GM18868 (cell line): ENCODE results near the gene SHBG.
A peak's percentile ranks its signal among the peaks of the same experiment; 100 is the strongest.
"Not testable (repeated sequence)": the region's sequence is repeated elsewhere in the genome, so short reads cannot be mapped to it uniquely, and the experiment has no call there.

ENCODE experiments used
- ATAC-seq: cut with Tn5 transposase; IDR thresholded peaks from one replicate; pipeline ENCODE4 v1.9.1; 2021; ENCODE audit warnings: mild to moderate bottlenecking, moderate library complexity; ENCODE audit not compliant: unreplicated experiment

The SHBG gene

DNA sequence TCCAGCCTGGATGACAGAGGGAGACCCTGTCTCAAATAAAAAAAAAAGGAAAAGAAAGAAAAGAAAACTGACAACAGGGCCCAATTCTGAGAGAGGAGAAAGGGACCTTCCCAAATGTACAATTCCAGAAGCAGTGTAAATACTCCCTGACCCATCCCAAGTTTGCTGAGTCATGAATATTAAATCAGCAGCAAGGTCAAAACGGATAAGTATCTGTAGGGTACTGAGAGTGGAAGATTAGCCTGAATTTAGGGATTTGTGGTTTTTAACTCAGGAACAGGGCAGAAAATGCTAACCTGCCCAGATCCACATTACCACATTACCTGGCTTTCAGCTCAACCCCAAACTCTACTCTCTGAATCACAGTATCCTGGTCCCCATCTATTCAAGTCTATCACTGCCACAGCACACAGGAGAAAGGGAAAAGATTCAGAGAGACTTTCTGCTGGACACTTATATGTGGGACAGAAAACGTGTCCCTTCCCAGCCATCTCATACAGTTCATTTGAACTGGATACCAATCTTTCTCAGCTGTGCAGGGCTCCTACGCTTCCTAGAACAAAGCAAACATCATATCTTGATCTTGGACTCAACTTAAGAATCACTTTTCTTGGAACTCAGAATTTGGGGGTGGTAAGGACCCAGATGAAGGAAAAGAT lies 18.2 kb upstream of the SHBG start:
- ATAC-seq: no peak

GRCh38 chr17:7612294-7612640 lies 17.7 kb upstream of the SHBG start:
- no peak for ATAC-seq

- ATAC-seq: no peak
Measured at GRCh38 chr17:7613769-7614424, 16.0 kb upstream of the SHBG start.

DNA sequence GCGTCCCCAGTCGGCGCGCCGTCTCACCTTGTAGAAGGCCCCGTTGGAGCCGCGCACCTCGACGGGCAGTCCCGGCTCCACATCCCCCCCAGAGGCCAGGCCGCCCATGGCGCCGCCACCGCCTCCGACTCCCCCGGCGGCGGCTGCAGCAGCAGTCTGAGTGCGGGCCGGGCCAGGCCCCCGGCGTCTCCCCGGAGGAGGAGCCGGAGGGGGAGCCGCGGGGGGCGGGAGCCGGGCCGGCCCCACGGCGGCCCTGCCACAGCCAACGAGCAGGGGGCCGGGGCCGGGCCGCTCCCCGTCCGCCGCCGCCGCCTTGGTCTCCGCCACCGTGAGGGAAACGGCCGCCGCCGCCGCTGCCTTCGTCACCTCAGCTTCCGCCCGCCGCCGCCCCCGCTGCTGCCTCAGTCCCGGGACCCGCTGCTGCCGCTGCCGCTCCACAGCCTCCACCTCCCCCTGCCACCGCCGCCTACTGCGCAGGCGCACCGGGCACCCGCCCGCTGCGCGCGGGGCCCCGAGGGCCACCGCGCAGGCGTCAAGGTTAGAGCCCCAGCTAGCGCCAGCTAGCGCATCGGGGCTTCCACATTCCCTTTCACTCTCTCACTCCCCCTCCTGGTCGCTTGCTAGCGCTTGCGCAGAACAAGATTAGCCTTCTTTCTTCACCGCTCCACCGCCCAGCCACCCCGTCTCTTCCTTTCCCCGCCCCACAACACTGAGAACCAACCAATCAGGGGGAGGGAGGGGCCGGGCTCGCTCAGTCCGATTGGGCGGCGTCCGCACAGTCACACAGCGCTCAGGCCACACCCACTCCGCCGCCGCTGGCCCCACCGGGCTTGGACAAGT lies 15.3 kb upstream of the SHBG start, which contains the start of gene FXR2:
Gene FXR2 (minus strand): TSS at position 473 of the 840 bp plus-strand sequence. CDS start 365 bp downstream, at position 108.
- peak; percentile 89 for ATAC-seq

DNA sequence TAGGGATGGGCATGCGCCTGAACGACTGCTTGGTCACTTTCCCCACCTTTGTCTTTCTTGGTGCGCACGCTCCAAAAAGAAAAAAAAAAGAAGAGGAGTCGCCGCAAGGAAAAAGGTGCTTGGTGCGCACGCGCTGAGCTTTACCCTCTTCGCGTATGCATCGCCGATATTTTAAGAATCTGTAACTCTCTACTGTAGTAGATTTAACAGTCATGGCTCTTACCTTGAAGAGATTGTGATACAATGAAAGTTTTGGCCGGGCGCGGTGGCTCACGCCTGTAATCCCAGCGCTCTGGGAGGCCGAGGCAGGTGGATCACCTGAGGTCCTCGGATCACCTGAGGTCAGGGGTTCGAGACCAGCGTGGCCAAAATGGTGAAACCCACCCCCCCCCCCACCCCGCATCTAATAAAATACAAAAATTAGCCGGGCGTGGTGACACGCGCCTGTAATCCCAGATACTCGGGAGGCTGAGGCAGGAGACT lies 14.6 kb upstream of the SHBG start:
- no peak for ATAC-seq

DNA sequence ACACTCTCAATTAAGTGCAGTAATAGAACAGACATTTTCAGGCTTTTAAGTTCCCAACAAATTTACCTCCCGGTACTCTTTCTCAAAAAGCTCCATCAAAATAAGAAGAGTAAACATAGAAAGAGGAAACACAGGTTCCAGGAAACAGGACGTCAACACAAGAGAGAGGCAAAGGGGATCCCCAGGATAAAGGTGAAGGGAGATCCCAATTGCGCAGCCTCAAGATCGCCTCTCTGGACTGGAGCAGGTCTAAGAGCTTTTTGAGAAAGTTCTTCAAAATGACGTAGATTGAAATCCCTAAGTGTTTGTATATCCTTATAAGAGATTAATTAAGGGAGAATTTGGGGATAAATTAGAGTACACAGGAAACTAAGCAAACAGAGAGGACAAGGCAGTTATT lies 11.3 kb upstream of the SHBG start:
- no peak for ATAC-seq

GRCh38 chr17:7620835-7621234 lies 9.1 kb upstream of the SHBG start:
- ATAC-seq: no peak

DNA sequence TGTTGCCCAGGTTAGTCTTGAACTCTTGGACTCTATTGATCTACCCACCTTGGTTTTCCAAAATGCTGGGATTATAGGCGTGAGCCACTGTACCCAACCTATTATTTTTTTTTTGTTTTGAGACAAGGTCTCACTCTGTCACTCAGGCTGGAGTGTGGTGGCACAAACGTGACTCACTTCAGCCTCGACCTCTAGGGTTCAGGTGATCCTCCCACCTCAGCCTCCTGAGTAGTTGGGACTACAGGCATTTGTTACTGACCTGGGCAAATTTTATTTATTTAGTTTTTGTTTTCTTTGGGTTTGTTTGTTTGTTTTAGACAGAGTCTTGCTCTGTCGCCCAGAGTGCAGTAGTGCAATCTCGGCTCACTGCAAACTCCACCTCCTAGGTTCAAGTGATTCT lies 6.3 kb upstream of the SHBG start:
- ATAC-seq: no peak

DNA sequence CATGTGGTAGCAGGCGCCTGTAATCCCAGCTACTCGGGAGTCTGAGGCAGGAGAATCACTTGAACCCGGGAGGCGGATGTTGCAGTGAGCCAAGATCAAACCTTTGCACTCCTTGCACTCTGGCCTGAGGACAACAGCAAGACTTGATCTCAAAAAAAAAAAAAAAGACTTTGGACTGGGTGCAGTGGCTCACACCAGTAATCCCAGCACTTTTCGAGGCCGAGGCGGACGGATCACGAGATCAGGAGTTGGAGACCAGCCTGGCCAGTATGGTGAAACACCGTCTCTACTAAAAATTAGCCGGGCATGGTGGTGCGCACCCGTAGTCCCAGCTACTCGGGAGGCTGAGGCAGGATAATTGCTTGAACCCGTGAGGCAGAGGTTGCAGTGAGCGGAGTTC lies 4.2 kb upstream of the SHBG start:
- ATAC-seq: not testable (repeated sequence)

GRCh38 chr17:7626307-7626706 lies 3.6 kb upstream of the SHBG start:
- no peak for ATAC-seq

DNA sequence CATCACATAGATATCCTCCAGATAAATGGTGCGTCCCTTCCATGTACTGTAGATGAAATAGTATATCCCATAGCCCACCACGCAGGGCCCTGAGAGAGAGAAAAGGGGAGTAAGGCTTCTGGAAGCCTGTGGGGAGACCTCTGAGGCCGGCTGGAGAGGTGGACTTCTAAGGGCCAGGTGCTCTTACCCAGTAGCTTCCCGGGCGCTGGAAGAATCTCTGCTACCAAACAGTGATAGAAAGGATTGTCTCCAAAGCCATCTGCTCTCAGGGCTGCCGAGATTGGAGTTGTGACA lies 3.0 kb upstream of the SHBG start:
- no peak for ATAC-seq

GRCh38 chr17:7627250-7628121 lies 2.4 kb upstream of the SHBG start, which contains the start of gene SAT2:
TSS of gene SAT2 (minus strand) at chr17:7627821. CDS start at chr17:7627635, 186 bp downstream.
- ATAC-seq: peak; percentile 88

- no peak for ATAC-seq
Measured at GRCh38 chr17:7631398-7632380, 1.8 kb downstream of the SHBG start.

DNA sequence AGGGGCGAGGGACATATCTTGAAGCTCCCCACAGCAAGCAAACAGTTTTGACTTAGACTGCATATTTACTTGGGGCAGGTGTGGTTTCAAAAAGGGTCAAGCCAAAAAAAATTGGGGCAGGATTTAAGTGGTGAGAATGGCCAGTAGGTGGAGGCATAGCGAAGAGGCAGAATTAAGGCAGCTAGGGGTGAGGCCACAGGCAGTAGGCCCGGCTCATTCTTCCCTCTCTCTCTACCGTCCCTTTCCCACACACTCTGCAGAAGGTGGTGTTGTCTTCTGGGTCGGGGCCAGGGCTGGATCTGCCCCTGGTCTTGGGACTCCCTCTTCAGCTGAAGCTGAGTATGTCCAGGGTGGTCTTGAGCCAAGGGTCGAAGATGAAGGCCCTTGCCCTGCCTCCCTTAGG lies 2.6 kb downstream of the SHBG start:
- ATAC-seq: no peak

GRCh38 chr17:7633093-7633492 lies 3.2 kb downstream of the SHBG start:
- ATAC-seq: no peak

GRCh38 chr17:7634384-7634783 lies 4.4 kb downstream of the SHBG start:
- ATAC-seq: no peak

GRCh38 chr17:7636163-7636562 lies 6.2 kb downstream of the SHBG start:
- no peak for ATAC-seq

DNA sequence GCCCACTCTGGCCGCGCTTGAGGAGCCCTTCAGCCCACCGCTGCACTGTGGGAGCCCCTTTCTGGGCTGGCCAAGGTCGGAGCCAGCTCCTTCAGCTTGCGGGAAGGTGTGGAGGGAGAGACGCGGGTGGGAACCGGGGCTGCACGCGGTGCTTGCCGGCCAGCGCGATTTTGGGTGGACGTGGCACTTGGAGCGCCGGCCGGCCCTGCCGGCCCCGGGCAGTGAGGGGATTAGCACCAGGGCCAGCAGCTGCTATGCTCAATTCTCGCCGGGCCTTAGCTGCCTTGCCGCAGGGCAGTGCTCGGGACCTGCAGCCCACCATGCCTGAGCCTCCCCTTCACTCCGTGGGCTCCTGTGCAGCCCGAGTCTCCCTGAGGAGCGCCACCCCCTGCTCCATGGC lies 10.8 kb downstream of the SHBG start:
- no peak for ATAC-seq

GRCh38 chr17:7641635-7642034 lies 11.7 kb downstream of the SHBG start:
- ATAC-seq: not testable (repeated sequence)

GRCh38 chr17:7644775-7645174 lies 14.8 kb downstream of the SHBG start:
- ATAC-seq: no peak
